ENCODE measurements around the gene KDM4C. TPM values are rescaled to one million over a fixed set of nuclear protein-coding genes. Genes with fewer than 3 reads are reported as not detected.

The KDM4C gene
- total RNA-seq, 1 donor from 2014 or later: 63.5 TPM

DNA sequence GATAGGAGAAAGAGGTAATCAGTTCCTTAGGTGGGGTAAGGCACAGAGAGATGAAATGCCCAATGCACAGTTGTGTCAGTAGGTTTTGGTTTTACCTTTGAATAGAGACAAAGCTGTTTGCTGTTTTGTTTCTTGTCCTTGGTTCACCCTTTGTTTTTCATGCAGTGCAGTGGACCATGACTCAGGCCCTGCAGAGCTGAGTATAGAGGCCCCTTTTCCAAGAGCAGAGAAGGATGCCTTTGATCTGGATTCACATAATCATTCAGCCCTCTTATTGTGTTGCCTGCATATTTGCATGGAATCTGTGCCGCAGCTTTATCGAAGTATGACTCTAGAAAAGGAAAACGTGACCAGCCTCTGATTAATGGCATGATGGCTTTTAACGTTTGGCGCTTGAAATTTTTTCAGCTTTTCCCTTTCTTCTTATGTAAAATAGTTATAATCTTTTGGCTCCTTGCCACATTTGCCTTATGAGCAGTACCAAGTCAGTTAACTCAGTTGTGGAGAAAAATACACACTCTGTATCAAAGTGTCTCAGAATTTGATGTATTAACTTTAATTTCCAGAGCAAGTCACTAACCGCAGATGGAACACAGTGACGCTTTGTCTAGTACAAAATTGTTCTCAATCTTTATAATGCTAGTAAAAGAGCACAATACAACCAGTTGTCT, 197.6 kb downstream of the KDM4C start:
- Mint-ChIP-seq H3K4me1 (ENCODE audit: low read depth, unreplicated experiment) (peaks cover 13% of the 10 kb centered on the region), H3K4me3 (ENCODE audit: unreplicated experiment) (no peak overlapping the region), H3K9me3 (ENCODE audit: unreplicated experiment) (no peaks in the 10 kb centered on the region), H3K36me3 (ENCODE audit: unreplicated experiment) (peaks cover 4% of the 10 kb centered on the region), H3K27me3 (ENCODE audit: unreplicated experiment) (no peaks in the 10 kb centered on the region), H3K27ac (ENCODE audit: unreplicated experiment) (no peak overlapping the region)
- TF ChIP-seq, protein P1, sequence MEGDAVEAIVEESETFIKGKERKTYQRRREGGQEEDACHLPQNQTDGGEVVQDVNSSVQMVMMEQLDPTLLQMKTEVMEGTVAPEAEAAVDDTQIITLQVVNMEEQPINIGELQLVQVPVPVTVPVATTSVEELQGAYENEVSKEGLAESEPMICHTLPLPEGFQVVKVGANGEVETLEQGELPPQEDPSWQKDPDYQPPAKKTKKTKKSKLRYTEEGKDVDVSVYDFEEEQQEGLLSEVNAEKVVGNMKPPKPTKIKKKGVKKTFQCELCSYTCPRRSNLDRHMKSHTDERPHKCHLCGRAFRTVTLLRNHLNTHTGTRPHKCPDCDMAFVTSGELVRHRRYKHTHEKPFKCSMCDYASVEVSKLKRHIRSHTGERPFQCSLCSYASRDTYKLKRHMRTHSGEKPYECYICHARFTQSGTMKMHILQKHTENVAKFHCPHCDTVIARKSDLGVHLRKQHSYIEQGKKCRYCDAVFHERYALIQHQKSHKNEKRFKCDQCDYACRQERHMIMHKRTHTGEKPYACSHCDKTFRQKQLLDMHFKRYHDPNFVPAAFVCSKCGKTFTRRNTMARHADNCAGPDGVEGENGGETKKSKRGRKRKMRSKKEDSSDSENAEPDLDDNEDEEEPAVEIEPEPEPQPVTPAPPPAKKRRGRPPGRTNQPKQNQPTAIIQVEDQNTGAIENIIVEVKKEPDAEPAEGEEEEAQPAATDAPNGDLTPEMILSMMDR (IDR thresholded peaks at IDR 0.05; ENCODE audit: partially characterized antibody, unreplicated experiment): no peak
- no peak for DNase-seq

DNA sequence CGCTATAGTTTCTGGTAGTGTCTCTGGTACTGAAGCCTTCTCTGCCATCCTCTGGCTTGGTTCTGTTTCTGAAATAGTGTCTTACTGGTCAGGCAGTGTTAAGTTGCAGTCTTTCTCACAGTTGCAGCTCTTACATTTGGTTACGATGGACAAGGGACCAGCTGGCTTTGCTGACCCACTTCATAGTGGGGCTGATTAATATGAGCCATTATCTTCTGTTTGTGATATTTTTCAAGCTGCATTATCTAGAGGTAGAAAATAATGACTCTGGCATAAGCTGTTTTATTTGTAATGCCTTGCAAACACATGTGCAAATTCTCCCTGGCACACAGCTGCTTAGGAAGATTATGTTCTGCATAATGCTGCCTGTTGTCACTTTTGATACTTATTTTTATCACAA, 199.1 kb downstream of the KDM4C start:
- no peak overlapping the region for H3K27ac Mint-ChIP-seq (ENCODE audit: unreplicated experiment)
- TF ChIP-seq, protein P1 (IDR thresholded peaks at IDR 0.05; ENCODE audit: partially characterized antibody, unreplicated experiment): no peak
- no peaks in the 10 kb centered on the region for H3K27me3 Mint-ChIP-seq (ENCODE audit: unreplicated experiment)

DNA sequence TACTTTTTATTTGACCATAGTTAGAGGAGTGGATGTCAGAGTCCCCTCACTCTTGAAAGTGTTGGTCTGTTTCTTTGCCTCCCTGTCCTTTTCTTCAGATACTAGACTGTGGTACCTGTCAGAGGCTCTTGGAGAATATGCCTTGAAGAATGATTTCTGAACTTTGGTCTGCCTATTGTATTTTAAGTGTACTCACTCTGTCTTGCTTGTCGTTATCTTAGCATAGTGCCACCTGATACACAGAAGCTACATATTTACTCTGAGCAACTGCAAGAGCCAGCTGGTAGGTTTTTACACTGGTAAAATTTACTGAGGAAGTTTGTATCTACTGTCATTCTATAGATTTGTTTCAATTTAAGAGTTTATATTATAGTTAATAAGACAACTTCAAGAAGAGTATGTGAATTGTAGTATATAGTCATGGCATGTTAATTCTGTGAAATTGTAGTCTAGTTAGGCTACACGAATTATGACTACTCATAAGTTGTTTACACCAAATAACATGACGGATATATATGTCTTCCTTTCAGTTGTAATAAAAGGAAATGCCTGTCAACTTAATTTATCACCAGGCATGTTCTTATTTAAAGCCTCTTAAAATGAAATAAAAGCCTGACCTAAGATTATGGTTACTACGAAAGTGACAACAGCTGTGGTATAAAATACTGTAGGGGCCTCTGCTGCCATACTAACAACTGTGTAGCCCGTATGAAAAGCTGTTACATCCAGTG, 201.7 kb downstream of the KDM4C start:
- Mint-ChIP-seq H3K4me3 (ENCODE audit: unreplicated experiment) (no peak overlapping the region), H3K9me3 (ENCODE audit: unreplicated experiment) (no peaks in the 10 kb centered on the region), H3K36me3 (ENCODE audit: unreplicated experiment) (no peaks in the 10 kb centered on the region), H3K27ac (ENCODE audit: unreplicated experiment) (no peak overlapping the region), H3K4me1 (ENCODE audit: low read depth, unreplicated experiment) (peaks cover 19% of the 10 kb centered on the region), H3K27me3 (ENCODE audit: unreplicated experiment) (no peaks in the 10 kb centered on the region)
- no peak for DNase-seq
- TF ChIP-seq, protein P1 (IDR thresholded peaks at IDR 0.05; ENCODE audit: partially characterized antibody, unreplicated experiment): no peak

More for the DNA sequence above, 199.1 kb downstream of the KDM4C start:
- Mint-ChIP-seq H3K9me3 (ENCODE audit: unreplicated experiment) (no peaks in the 10 kb centered on the region), H3K36me3 (ENCODE audit: unreplicated experiment) (no peaks in the 10 kb centered on the region), H3K4me1 (ENCODE audit: low read depth, unreplicated experiment) (peaks cover 19% of the 10 kb centered on the region), H3K4me3 (ENCODE audit: unreplicated experiment) (no peak overlapping the region)
- DNase-seq: no peak

DNA sequence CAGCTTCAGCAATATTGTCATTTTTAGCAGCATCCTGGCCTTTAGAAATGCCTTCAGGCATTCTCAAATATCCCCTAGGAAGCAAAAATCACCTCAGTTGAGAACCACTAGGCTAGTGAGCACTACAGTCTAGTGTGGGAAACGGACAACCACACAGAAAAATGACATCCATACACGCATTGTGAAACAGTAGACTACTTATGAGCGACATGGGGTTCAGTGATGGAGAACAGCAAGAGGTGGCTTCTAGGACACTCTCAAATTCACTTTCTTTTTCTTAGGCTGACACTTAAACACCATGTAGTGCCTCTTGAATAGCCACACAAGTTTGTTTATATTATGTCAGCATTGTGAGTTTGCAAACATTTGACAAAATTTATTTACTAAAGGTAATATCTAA, 203.0 kb downstream of the KDM4C start:
- H3K9me3 Mint-ChIP-seq (ENCODE audit: unreplicated experiment): no peaks in the 10 kb centered on the region
- H3K27ac Mint-ChIP-seq (ENCODE audit: unreplicated experiment): no peak overlapping the region
- no peak overlapping the region for H3K4me3 Mint-ChIP-seq (ENCODE audit: unreplicated experiment)
- TF ChIP-seq, protein P1 (IDR thresholded peaks at IDR 0.05; ENCODE audit: partially characterized antibody, unreplicated experiment): no peak
- H3K27me3 Mint-ChIP-seq (ENCODE audit: unreplicated experiment): no peaks in the 10 kb centered on the region
- no peak for DNase-seq
- H3K36me3 Mint-ChIP-seq (ENCODE audit: unreplicated experiment): no peaks in the 10 kb centered on the region
- H3K4me1 Mint-ChIP-seq (ENCODE audit: low read depth, unreplicated experiment): peaks cover 16% of the 10 kb centered on the region
